Lower leg skin (tissue), 4 donors: Measurements from ENCODE around the gene ANKHD1. TPM values are rescaled to one million over a fixed set of nuclear protein-coding genes. Genes with fewer than 3 reads are reported as not detected.

Experiments used
- DNase-seq, 2 donors: peaks; one replicate each; pipeline ENCODE4 v3.0.0-alpha.2; 2019; ENCODE audit warnings: low spot score in 2 of 2
- H3K4me3 ChIP-seq: fragments of 200-600 bp; sonication (generic); 2 replicates; pipeline ENCODE4 v1.5.1; 2017; ENCODE audit warnings: mild to moderate bottlenecking, low read depth; ENCODE audit not compliant: poor library complexity, severe bottlenecking
- POLR2A ChIP-seq, 2 donors: fragments of 450-650 bp; IDR thresholded peaks; one replicate each; pipeline ENCODE4 v1.6.1; 2016 to 2017; ENCODE audit warnings: antibody characterized with exemption in 2 of 2, mild to moderate bottlenecking in 1 of 2, moderate library complexity in 1 of 2
- WGBS, 2 donors: methylation state at CpG; one replicate each; pipeline ENCODE4 v1.1.5; 2018; 5-methylcytosine and 5-hydroxymethylcytosine counted together
- intact Hi-C: fragments of 100-400 bp; cut with DNase I; formaldehyde crosslinking; loops from one replicate; pipeline ENCODE4 v1.15.0; 2023; ENCODE audit warnings: low total_unique reads
- total RNA-seq, 4 donors: library from RNA; depleted of rRNA; stranded (reverse); fragments of >200 nt; gene quantifications; one replicate each; pipeline ENCODE4 v1.1.0, GENCODE V29; 2016
- TF ChIP-seq, protein P1 (sequence below), 3 donors: fragments of 450-650 bp; IDR thresholded peaks; one replicate each; pipeline ENCODE4 v1.5.1; 2016; ENCODE audit warnings: antibody characterized with exemption in 3 of 3, mild to moderate bottlenecking in 3 of 3, moderate library complexity in 2 of 3

Gene ANKHD1
- total RNA-seq, 4 donors from 2014 or later = 73.6 to 165 (median 101) TPM

GRCh38 chr5:140568443-140569063 lies 166.9 kb downstream of the ANKHD1 start:
- TF ChIP-seq POLR2A (IDR thresholded peaks at IDR 0.05) = no peak
- TF ChIP-seq, protein P1, sequence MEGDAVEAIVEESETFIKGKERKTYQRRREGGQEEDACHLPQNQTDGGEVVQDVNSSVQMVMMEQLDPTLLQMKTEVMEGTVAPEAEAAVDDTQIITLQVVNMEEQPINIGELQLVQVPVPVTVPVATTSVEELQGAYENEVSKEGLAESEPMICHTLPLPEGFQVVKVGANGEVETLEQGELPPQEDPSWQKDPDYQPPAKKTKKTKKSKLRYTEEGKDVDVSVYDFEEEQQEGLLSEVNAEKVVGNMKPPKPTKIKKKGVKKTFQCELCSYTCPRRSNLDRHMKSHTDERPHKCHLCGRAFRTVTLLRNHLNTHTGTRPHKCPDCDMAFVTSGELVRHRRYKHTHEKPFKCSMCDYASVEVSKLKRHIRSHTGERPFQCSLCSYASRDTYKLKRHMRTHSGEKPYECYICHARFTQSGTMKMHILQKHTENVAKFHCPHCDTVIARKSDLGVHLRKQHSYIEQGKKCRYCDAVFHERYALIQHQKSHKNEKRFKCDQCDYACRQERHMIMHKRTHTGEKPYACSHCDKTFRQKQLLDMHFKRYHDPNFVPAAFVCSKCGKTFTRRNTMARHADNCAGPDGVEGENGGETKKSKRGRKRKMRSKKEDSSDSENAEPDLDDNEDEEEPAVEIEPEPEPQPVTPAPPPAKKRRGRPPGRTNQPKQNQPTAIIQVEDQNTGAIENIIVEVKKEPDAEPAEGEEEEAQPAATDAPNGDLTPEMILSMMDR (IDR thresholded peaks at IDR 0.05) = no peak
- H3K4me3 ChIP-seq = no peak overlapping the region
- no peak for DNase-seq
- intact Hi-C loops = loop anchor here (10.0 kb wide), 1 partner anchor 66 kb away; the partner anchor contains the start of genes CD14 and TMCO6
- WGBS, 2 donors = 67 to 89% methylated on average over 1 to 2 of the region's 2 CpGs

DNA sequence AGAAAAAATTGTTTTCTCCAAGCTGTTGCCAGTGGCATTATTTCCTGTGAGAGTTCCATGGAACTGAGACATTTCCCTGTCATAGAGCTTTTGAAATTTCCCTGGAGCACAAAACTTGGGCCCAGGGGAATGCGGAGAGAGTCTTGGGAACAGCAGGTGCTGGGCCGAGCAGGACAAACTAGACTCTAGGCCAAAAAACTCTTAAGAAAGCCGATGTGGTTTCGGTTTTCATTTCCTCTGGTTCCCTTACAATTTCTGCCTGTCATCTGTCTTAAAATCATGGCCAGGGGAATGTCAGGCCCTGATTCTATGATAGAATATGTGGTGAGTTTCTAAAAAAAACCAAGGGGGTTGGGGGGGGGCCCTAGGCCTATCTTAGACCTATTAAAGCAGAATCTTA lies 167.6 kb downstream of the ANKHD1 start:
- no peak for TF ChIP-seq POLR2A (IDR thresholded peaks at IDR 0.05)
- TF ChIP-seq, protein P1 (IDR thresholded peaks at IDR 0.05) = no peak
- H3K4me3 ChIP-seq = no peak overlapping the region
- 39 to 67% methylated on average over 4 of the region's 4 CpGs for WGBS, 2 donors
- no peak for DNase-seq
- intact Hi-C loops = loop anchor here (10.0 kb wide), 1 partner anchor 66 kb away; the partner anchor contains the start of genes CD14 and TMCO6

GRCh38 chr5:140570058-140570457 lies 168.4 kb downstream of the ANKHD1 start:
- 79 to 86% methylated on average over 3 to 4 of the region's 4 CpGs for WGBS, 2 donors
- peak in 1 of 2 donors; percentile 11 for DNase-seq
- no peak for TF ChIP-seq POLR2A (IDR thresholded peaks at IDR 0.05)
- TF ChIP-seq, protein P1 (IDR thresholded peaks at IDR 0.05) = no peak
- intact Hi-C loops = no loop called here
- H3K4me3 ChIP-seq = no peak overlapping the region

GRCh38 chr5:140570488-140570887 lies 168.9 kb downstream of the ANKHD1 start:
- no peak for DNase-seq
- intact Hi-C loops = no loop called here
- no peak for TF ChIP-seq POLR2A (IDR thresholded peaks at IDR 0.05)
- TF ChIP-seq, protein P1 (IDR thresholded peaks at IDR 0.05) = no peak
- H3K4me3 ChIP-seq = no peak overlapping the region
- WGBS, 2 donors = 100% methylated on average over 1 of the region's 1 CpG

DNA sequence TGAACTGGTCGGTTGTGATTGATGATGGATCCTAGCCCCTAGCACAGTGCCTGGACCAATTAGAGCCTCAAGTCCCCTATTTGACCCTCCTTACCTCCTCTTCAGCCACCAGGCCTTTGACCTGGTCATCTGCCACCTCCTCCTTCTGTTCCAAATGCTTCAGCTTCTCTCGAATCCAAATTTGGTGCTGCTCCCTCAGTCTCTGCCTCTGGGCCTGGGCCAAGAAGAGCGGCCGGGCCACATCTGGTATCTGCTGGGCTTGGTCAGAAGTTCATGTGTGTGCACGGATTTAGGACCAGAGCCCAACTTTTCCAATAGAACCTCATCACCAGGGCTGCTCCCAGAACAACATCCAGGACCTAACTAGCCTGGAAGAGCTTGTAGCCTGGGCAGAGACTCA lies 169.5 kb downstream of the ANKHD1 start:
- H3K4me3 ChIP-seq = no peak overlapping the region
- TF ChIP-seq POLR2A (IDR thresholded peaks at IDR 0.05) = no peak
- TF ChIP-seq, protein P1 (IDR thresholded peaks at IDR 0.05) = no peak
- no peak for DNase-seq
- 66 to 73% methylated on average over 5 of the region's 5 CpGs for WGBS, 2 donors
- intact Hi-C loops = no loop called here

GRCh38 chr5:140573683-140574082 lies 172.1 kb downstream of the ANKHD1 start:
- no peak for TF ChIP-seq POLR2A (IDR thresholded peaks at IDR 0.05)
- TF ChIP-seq, protein P1 (IDR thresholded peaks at IDR 0.05) = no peak
- no peak for DNase-seq
- WGBS, 2 donors = 93 to 95% methylated on average over 7 of the region's 7 CpGs
- no peak overlapping the region for H3K4me3 ChIP-seq
- intact Hi-C loops = no loop called here
